Neural progenitor cell (in vitro differentiated cells): ENCODE measurements around the gene DNER. TPM values are rescaled to one million over a fixed set of nuclear protein-coding genes. Genes with fewer than 3 reads are reported as not detected.

Experiments
- DNase-seq: peaks from one replicate; pipeline ENCODE4 v3.0.0-alpha.2; 2016; ENCODE audit warnings: low spot score
- H2AFZ ChIP-seq: fragments of 200-600 bp; sonication (generic); replicated peaks from 2 replicates; pipeline ENCODE4 v1.6.1; 2016; ENCODE audit warnings: antibody characterized with exemption
- H3F3A ChIP-seq: fragments of 200-600 bp; sonication (generic); 2 replicates; pipeline ENCODE4 v1.6.1; 2016; ENCODE audit warnings: antibody characterized with exemption, low read depth
- H3K27ac ChIP-seq: fragments of 200-600 bp; sonication (generic); 2 replicates; pipeline ENCODE4 v1.5.1; 2016; ENCODE audit warnings: mild to moderate bottlenecking
- H3K27me3 ChIP-seq: fragments of 200-600 bp; sonication (generic); 2 replicates; pipeline ENCODE4 v1.6.1; 2016; ENCODE audit warnings: mild to moderate bottlenecking, moderate library complexity
- H3K36me3 ChIP-seq: fragments of 200-600 bp; sonication (generic); 2 replicates; pipeline ENCODE4 v1.5.1; 2016
- H3K4me1 ChIP-seq: fragments of 200-600 bp; sonication (generic); 2 replicates; pipeline ENCODE4 v1.6.1; 2016; ENCODE audit warnings: mixed run types
- H3K4me2 ChIP-seq: fragments of 200-600 bp; sonication (generic); 2 replicates; pipeline ENCODE4 v1.6.1; 2016
- H3K4me3 ChIP-seq: fragments of 200-600 bp; sonication (generic); 2 replicates; pipeline ENCODE4 v1.5.1; 2016
- H3K79me2 ChIP-seq: fragments of 200-600 bp; sonication (generic); 2 replicates; pipeline ENCODE4 v1.6.1; 2016; ENCODE audit warnings: low read depth
- H3K9ac ChIP-seq: fragments of 200-600 bp; sonication (generic); 2 replicates; pipeline ENCODE4 v1.6.1; 2016
- H3K9me3 ChIP-seq: fragments of 200-600 bp; sonication (generic); 2 replicates; pipeline ENCODE4 v1.5.1; 2016; ENCODE audit warnings: low read depth
- H4K20me1 ChIP-seq: fragments of 200-600 bp; sonication (generic); 2 replicates; pipeline ENCODE4 v1.6.1; 2016; ENCODE audit warnings: low read depth
- H3K27ac Mint-ChIP-seq: 3 replicates; pipeline ENCODE4 v1.8.0; 2021; ENCODE audit warnings: mixed read lengths
- H3K27me3 Mint-ChIP-seq: 2 replicates; pipeline ENCODE4 v1.8.0; 2022; ENCODE audit warnings: low read depth, mild to moderate bottlenecking, inconsistent platforms, moderate library complexity, mixed read lengths; ENCODE audit not compliant: insufficient read depth
- H3K36me3 Mint-ChIP-seq: 3 replicates; pipeline ENCODE4 v1.8.0; 2021; ENCODE audit warnings: mixed read lengths
- H3K4me1 Mint-ChIP-seq: 3 replicates; pipeline ENCODE4 v1.8.0; 2021; ENCODE audit warnings: mixed read lengths
- H3K4me3 Mint-ChIP-seq: 3 replicates; pipeline ENCODE4 v1.8.0; 2021; ENCODE audit warnings: mild to moderate bottlenecking, moderate library complexity, mixed read lengths
- H3K9me3 Mint-ChIP-seq: 3 replicates; pipeline ENCODE4 v1.8.0; 2020; ENCODE audit warnings: mixed read lengths
- EZH2 ChIP-seq: fragments of 200-600 bp; sonication (generic); IDR thresholded peaks from 2 replicates; pipeline ENCODE4 v1.6.1; 2017; ENCODE audit warnings: antibody characterized with exemption, mild to moderate bottlenecking, moderate library complexity
- EZH2phosphoT487 ChIP-seq: fragments of 200-600 bp; sonication (generic); IDR thresholded peaks from 2 replicates; pipeline ENCODE4 v1.6.1; 2017; ENCODE audit warnings: antibody characterized with exemption
- total RNA-seq: library from RNA; depleted of rRNA; stranded (reverse); fragments of >200 nt; gene quantifications from 2 replicates; pipeline ENCODE4 v1.2.3, GENCODE V29; 2015; ENCODE audit warnings: low replicate concordance
- TF ChIP-seq, protein P1 (sequence below): fragments of 200-600 bp; sonication (generic); IDR thresholded peaks from 2 replicates; pipeline ENCODE4 v1.5.1; 2017; ENCODE audit warnings: antibody characterized with exemption, mild to moderate bottlenecking

DNER gene
- total RNA-seq, 1 donor from 2014 or later = 0.97 TPM

DNA sequence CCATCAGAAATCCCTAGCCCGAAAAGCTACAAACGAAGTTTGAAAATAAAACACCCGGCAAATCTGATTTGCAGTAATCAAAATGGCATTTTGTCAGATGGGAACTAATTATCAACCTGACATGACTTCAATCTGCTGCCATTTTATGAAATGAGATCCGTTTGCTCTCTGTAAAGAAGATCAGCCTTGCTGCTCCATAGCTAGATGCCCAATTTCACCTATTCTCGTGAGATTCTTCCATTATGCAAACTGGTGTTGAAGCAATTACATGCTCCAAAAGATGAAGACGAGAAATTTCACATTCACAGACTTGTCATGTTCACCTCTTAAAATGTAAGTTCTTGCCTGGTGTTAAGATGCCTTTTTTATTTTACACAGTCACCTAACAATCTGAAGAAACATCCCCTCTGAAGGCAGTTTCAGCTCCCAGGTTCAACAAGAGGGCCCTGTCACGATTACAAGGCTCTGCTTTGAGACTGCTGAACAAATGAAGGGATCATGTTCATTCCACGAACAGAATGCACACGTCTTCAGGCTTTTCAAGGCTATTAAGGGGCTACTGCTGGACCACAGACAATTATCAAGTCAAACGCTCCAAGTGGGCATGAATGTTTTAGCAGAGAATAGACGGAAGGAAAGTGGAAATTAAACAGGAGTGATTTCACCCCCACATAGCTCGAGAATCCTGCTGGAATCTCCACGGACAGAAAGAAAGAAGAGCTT lies 270.6 kb downstream of the DNER start:
- Mint-ChIP-seq H3K27me3 (peaks cover 4% of the 10 kb centered on the region), H3K36me3 (no peaks in the 10 kb centered on the region), H3K4me3 (no peak overlapping the region), H3K9me3 (no peaks in the 10 kb centered on the region), H3K27ac (no peak overlapping the region), H3K4me1 (peaks cover 3% of the 10 kb centered on the region)
- Histone ChIP-seq H3K9ac (no peak overlapping the region), H3K9me3 (no peaks in the 10 kb centered on the region), H2AFZ (no peak overlapping the region), H3K27ac (no peak overlapping the region), H4K20me1 (no peaks in the 10 kb centered on the region), H3K4me3 (no peak overlapping the region), H3K79me2 (no peaks in the 10 kb centered on the region), H3F3A (no peaks in the 10 kb centered on the region), H3K4me1 (no peaks in the 10 kb centered on the region), H3K36me3 (no peaks in the 10 kb centered on the region), H3K27me3 (no peaks in the 10 kb centered on the region), H3K4me2 (no peak overlapping the region)
- no peak for DNase-seq
- no peak for TF ChIP-seq EZH2
- TF ChIP-seq, protein P1, sequence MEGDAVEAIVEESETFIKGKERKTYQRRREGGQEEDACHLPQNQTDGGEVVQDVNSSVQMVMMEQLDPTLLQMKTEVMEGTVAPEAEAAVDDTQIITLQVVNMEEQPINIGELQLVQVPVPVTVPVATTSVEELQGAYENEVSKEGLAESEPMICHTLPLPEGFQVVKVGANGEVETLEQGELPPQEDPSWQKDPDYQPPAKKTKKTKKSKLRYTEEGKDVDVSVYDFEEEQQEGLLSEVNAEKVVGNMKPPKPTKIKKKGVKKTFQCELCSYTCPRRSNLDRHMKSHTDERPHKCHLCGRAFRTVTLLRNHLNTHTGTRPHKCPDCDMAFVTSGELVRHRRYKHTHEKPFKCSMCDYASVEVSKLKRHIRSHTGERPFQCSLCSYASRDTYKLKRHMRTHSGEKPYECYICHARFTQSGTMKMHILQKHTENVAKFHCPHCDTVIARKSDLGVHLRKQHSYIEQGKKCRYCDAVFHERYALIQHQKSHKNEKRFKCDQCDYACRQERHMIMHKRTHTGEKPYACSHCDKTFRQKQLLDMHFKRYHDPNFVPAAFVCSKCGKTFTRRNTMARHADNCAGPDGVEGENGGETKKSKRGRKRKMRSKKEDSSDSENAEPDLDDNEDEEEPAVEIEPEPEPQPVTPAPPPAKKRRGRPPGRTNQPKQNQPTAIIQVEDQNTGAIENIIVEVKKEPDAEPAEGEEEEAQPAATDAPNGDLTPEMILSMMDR = no peak
- no peak for TF ChIP-seq EZH2phosphoT487

DNA sequence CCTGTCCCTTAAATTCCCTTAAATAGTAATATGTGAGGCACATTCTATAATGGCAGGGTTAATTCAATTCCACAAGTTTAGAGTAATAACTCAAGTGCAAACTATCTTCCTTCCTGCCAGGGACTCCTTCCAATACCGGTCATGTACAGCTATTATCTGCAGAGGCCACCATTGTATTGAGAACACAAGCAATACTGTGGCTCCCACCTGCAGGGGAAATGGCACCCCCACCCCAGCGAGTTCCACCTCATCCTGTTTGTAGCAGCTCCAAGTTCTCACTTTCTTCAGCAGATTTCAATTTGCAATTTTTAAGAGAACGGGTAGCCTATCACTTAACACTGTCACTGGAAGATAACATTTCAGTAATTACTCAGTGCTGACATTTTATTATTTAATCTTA lies 271.2 kb downstream of the DNER start:
- Mint-ChIP-seq H3K27ac (no peak overlapping the region), H3K36me3 (no peaks in the 10 kb centered on the region), H3K4me1 (peaks cover 3% of the 10 kb centered on the region), H3K27me3 (peaks cover 4% of the 10 kb centered on the region), H3K4me3 (no peak overlapping the region), H3K9me3 (no peaks in the 10 kb centered on the region)
- H3K9ac ChIP-seq = no peak overlapping the region
- H3K27ac ChIP-seq = no peak overlapping the region
- TF ChIP-seq, protein P1 = no peak
- TF ChIP-seq EZH2 (no peak), EZH2phosphoT487 (no peak)
- H3K4me3 ChIP-seq = no peak overlapping the region
- H3K27me3 ChIP-seq = no peaks in the 10 kb centered on the region
- no peak overlapping the region for H3K4me2 ChIP-seq
- no peaks in the 10 kb centered on the region for H3K36me3 ChIP-seq
- no peaks in the 10 kb centered on the region for H3K4me1 ChIP-seq
- no peaks in the 10 kb centered on the region for H3F3A ChIP-seq
- H3K79me2 ChIP-seq = no peaks in the 10 kb centered on the region
- H3K9me3 ChIP-seq = no peaks in the 10 kb centered on the region
- H2AFZ ChIP-seq = no peak overlapping the region
- no peak for DNase-seq
- H4K20me1 ChIP-seq = no peaks in the 10 kb centered on the region

DNA sequence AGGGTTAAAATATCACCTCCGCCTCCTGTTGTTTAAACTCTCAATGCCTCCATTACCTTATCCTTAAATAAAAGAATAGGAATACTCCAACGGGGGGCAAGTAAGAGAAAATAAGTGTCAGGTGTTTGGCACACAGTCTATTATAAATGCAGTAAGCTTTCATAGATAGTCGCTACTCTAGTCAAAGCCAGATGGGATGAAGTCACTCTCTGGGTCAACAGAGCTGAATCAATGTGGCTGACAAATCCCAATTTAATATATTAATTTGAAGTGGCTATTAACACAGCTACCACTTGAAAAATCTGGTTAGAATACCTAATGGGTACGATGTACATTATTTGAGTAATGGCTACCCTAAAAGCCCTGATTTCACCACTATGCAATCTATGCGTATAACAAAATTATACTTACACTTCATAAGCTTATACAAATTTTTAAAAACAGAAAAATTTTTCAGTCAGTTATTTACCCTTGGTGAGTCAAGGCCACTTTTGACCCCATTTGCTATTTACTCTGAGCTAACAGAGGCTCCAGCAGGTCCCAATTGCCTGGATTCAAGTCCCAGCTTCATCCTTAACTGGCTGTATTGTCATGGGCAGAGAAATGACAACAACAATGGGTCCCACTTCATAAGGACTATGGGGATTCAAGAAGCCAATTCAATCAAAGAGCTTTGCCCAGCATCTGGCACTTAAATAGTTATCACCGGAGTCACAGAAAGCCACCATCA lies 275.8 kb downstream of the DNER start:
- no peaks in the 10 kb centered on the region for H4K20me1 ChIP-seq
- H3K4me2 ChIP-seq = no peak overlapping the region
- H3K4me3 Mint-ChIP-seq = no peak overlapping the region
- no peaks in the 10 kb centered on the region for H3K9me3 ChIP-seq
- H3K27me3 Mint-ChIP-seq = peaks cover 6% of the 10 kb centered on the region
- no peaks in the 10 kb centered on the region for H3K4me1 Mint-ChIP-seq
- no peak overlapping the region for H2AFZ ChIP-seq
- DNase-seq = no peak
- H3F3A ChIP-seq = no peaks in the 10 kb centered on the region
- no peak overlapping the region for H3K27ac ChIP-seq
- no peak overlapping the region for H3K9ac ChIP-seq
- H3K79me2 ChIP-seq = no peaks in the 10 kb centered on the region
- H3K36me3 Mint-ChIP-seq = no peaks in the 10 kb centered on the region
- TF ChIP-seq, protein P1 = no peak
- H3K36me3 ChIP-seq = no peaks in the 10 kb centered on the region
- H3K27me3 ChIP-seq = no peaks in the 10 kb centered on the region
- H3K27ac Mint-ChIP-seq = no peak overlapping the region
- no peaks in the 10 kb centered on the region for H3K4me1 ChIP-seq
- H3K9me3 Mint-ChIP-seq = no peaks in the 10 kb centered on the region
- no peak overlapping the region for H3K4me3 ChIP-seq
